NCI-H2196 (cell line): ENCODE measurements around the gene DMD.

ENCODE experiments used
- DNase-seq: peaks from one replicate; lab custom pipeline; 2025; ENCODE audit not compliant: unreplicated experiment; lab: John Stamatoyannopoulos, UW

DMD gene

DNA sequence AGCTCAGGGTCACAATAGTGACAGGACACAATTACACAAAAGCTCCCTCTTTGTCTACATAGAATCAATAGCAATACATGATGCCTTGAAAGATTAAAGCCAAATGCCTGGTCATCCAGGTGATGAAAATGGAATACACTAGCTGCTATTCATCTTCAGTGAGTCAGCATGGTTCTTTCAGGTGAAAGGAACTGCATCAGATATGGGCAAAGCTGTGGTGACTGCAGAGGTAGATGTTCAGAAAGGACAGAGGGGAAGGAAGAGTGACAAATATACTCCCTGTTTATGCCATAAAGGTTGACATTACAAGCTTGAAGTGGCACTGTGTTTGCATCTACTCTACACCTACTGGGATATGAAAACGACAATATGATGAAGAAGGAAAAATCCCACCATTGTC, 2119.5 kb downstream of the DMD start:
- DNase-seq = no peak

DNA sequence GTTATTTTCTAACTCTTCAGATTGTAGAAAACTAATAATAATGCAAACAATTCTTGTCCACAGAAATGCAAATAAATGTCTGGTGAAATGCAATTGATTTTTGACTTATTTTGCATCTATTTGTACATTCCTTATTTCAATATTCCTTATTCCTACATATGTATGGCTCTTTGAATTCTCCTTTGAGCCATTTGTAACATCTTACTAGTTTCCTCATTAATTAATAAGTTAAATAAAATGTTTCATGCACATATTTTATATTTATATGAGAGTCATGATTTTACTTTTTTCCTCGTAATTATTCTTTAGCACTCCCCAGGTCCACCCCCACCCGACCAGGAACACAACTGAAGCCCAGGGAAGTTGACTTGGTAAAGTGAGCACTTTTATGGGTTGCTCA, 2136.8 kb downstream of the DMD start:
- DNase-seq = no peak

DNA sequence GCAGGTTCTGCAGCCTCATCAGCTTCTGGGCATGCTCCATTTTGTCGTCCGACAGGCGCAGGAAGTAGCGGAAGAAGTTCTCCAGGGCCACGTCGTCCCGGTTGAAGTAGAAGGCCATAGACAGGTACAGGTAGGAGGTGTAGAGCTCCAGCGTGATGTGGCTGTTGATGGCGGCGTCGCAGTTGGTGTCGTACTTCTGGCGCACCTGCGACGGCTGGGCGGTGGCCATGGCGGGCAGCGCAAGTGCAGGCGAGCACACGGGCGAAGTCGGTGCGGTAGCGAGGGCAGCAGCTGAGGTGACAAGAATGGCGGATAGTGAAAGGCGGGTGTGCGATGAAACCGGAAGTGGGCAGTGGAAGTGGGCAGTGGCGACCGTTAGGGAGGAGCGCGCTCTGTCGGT, 2139.6 kb downstream of the DMD start, which contains the start of gene FTHL17:
Gene FTHL17 (minus strand): TSS at position 317 of the 400 bp plus-strand sequence. CDS start 88 bp downstream, at position 229.
- no peak for DNase-seq

GRCh38 chrX:31071262-31071661, 2140.1 kb downstream of the DMD start:
- no peak for DNase-seq

GRCh38 chrX:31070057-31070468, 2141.3 kb downstream of the DMD start:
- DNase-seq = no peak
